AG10803 (cell line): Measurements from ENCODE around the gene COPG1.
A peak's percentile ranks its signal among the peaks of the same experiment; 100 is the strongest.

Experiments
- DNase-seq: peaks from one replicate; pipeline ENCODE4 v3.0.0; 2010; ENCODE audit warnings: low read depth
- H3K4me3 ChIP-seq: 2 replicates; pipeline ENCODE4 v1.5.1; 2011; ENCODE audit warnings: mild to moderate bottlenecking, low read length, control low read depth
- CTCF ChIP-seq: conservative IDR thresholded peaks from 2 replicates; pipeline ENCODE4 v1.5.1; 2011; ENCODE audit warnings: mild to moderate bottlenecking, low read length, control low read depth, inconsistent platforms

Gene COPG1

GRCh38 chr3:129268396-129268795, 19.0 kb downstream of the COPG1 start:
- H3K4me3 ChIP-seq, result no peak overlapping the region
- no peak for DNase-seq
- TF ChIP-seq CTCF, result no peak

- no peak for DNase-seq
- no peak for TF ChIP-seq CTCF
- H3K4me3 ChIP-seq, result no peak overlapping the region
Measured at GRCh38 chr3:129271674-129272073, 22.3 kb downstream of the COPG1 start.

GRCh38 chr3:129276385-129276784, 27.0 kb downstream of the COPG1 start:
- no peak for TF ChIP-seq CTCF
- no peak for DNase-seq

GRCh38 chr3:129277829-129278271, 28.4 kb downstream of the COPG1 start:
- TF ChIP-seq CTCF, result no peak; the same call in 1 of the 2 replicates
- no peak for DNase-seq
- H3K4me3 ChIP-seq, result peak overlapping the region; percentile 88

More at GRCh38 chr3:129276385-129276784, 27.0 kb downstream of the COPG1 start:
- no peak overlapping the region for H3K4me3 ChIP-seq

GRCh38 chr3:129278439-129278965, 29.1 kb downstream of the COPG1 start, which contains the start of gene HMCES:
Gene HMCES (plus strand): TSS chr3:129278870. CDS start chr3:129279733, 863 bp downstream.
- H3K4me3 ChIP-seq, result peak within 1 kb of the TSS; percentile 88
- no peak for TF ChIP-seq CTCF
- DNase-seq, result peak; percentile 79

GRCh38 chr3:129278966-129279906, 29.8 kb downstream of the COPG1 start:
- peak overlapping the region; percentile 88 for H3K4me3 ChIP-seq
- peak; percentile 25 for DNase-seq
- no peak for TF ChIP-seq CTCF

- no peak for TF ChIP-seq CTCF
- H3K4me3 ChIP-seq, result no peak overlapping the region
- no peak for DNase-seq
Measured at GRCh38 chr3:129280183-129280582, 30.8 kb downstream of the COPG1 start.
